ENCODE results near the gene COL17A1. TPM values are rescaled to one million over a fixed set of nuclear protein-coding genes. Genes with fewer than 3 reads are reported as not detected.

Gene COL17A1
- total RNA-seq, 4 donors from 2014 or later, result under 0.01 to 0.59 (median 0.22) TPM; not detected in 1

DNA sequence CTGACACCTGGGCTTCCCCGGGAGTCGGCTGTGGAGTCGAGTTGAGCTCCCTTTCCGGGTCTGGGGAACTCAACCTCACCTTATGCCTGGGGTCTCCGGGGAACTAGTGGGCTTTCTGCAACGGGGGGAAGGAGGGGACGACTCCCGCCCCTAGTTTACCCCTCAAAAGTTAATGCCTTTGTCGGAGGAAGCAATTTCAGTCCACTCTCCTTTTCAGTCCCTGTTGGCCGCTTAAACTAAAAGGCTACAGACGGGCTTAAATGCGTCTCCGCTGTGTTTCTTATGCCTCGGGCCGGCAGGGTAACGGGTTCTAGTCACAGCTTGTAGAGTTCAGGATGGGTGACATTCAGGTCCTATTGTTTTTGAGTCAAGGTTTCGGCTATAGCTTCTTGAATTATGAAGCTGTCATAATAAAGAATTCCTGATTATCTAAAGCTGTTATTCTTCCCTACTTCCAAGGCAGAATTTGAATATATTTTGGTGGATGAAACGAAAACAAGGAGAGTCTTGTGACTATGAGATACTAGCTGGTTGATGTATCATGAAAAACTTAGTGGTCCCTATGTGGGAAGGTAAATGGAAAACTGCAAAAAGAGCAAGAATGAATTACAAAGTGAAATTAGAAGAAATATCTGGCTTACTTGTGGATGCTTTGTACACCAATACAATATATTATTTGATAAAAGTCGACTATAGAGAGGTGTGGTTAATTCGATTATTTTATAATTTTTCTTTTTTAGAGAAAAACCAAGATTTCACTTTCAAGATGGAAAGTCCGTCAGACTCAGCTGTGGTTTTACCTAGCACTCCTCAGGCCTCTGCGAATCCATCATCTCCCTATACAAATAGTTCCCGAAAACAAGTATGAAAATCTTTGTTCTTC lies 36.8 kb upstream of the COL17A1 start:
- H3K4me3 ChIP-seq, result peak overlapping the region; percentile 40 to 87 (median 69)
- H3K27me3 ChIP-seq, result no peaks in the 10 kb centered on the region
- H3K9me3 ChIP-seq, result no peaks in the 10 kb centered on the region
- H3K27ac ChIP-seq, result peak overlapping the region; percentile 85 to 99 (median 98)
- H3K4me1 ChIP-seq, result peaks cover 0 to 28% (median 14%) of the 10 kb centered on the region in 4 donors
- peak in 1 of 2 donors; percentile 29 for DNase-seq (ENCODE audit: low spot score in 2 of 2)
- TF ChIP-seq POLR2A (IDR thresholded peaks at IDR 0.05) (no peak), EP300 (IDR thresholded peaks at IDR 0.05) (no peak), CTCF (IDR thresholded peaks at IDR 0.05) (no peak)
- peaks cover 0 to 17% (median 0%) of the 10 kb centered on the region in 3 donors for H3K36me3 ChIP-seq
- WGBS, 2 donors, result 17 to 19% methylated on average over 23 of the region's 23 CpGs

- H3K4me3 ChIP-seq, result peak within 1 kb of the TSS; percentile 40 to 87 (median 70)
- TF ChIP-seq CTCF (IDR thresholded peaks at IDR 0.05) (peak; percentile 60 to 83 (median 80)), POLR2A (IDR thresholded peaks at IDR 0.05) (peak; percentile 76 to 93), EP300 (IDR thresholded peaks at IDR 0.05) (peak; percentile 62 to 98)
- H3K27me3 ChIP-seq, result no peaks in the 10 kb centered on the region
- peaks cover 0 to 28% (median 14%) of the 10 kb centered on the region in 4 donors for H3K4me1 ChIP-seq
- peak within 1 kb of the TSS; percentile 85 to 99 (median 98) for H3K27ac ChIP-seq
- H3K9me3 ChIP-seq, result no peaks in the 10 kb centered on the region
- 0% methylated on average over 29 to 48 of the region's 67 CpGs for WGBS, 2 donors
- H3K36me3 ChIP-seq, result peaks cover 0 to 17% (median 0%) of the 10 kb centered on the region in 3 donors
- peak; percentile 95 to 96 for DNase-seq (ENCODE audit: low spot score in 2 of 2)
These were observed 36.0 kb upstream of the COL17A1 start, which contains the start of gene SFR1 for GRCh38 chr10:104121485-104122224. SFR1 (plus strand) TSS chr10:104122171; CDS start chr10:104122184, 13 bp downstream.

GRCh38 chr10:104120903-104121484 lies 35.3 kb upstream of the COL17A1 start:
- TF ChIP-seq EP300 (IDR thresholded peaks at IDR 0.05) (peak; percentile 68 to 78), CTCF (IDR thresholded peaks at IDR 0.05) (no peak), POLR2A (IDR thresholded peaks at IDR 0.05) (peak; percentile 24 to 32)
- peaks cover 0 to 28% (median 14%) of the 10 kb centered on the region in 4 donors for H3K4me1 ChIP-seq
- H3K27me3 ChIP-seq, result no peaks in the 10 kb centered on the region
- WGBS, 2 donors, result 1% methylated on average over 28 of the region's 28 CpGs
- H3K4me3 ChIP-seq, result peak overlapping the region; percentile 40 to 87 (median 70)
- no peaks in the 10 kb centered on the region for H3K9me3 ChIP-seq
- DNase-seq (ENCODE audit: low spot score in 2 of 2), result peak; percentile 91 to 97
- H3K36me3 ChIP-seq, result peaks cover 0 to 10% (median 0%) of the 10 kb centered on the region in 3 donors
- H3K27ac ChIP-seq, result peak overlapping the region; percentile 85 to 99 (median 98)

- no peaks in the 10 kb centered on the region for H3K27me3 ChIP-seq
- 37 to 50% methylated on average over 2 of the region's 2 CpGs for WGBS, 2 donors
- H3K9me3 ChIP-seq, result no peaks in the 10 kb centered on the region
- DNase-seq (ENCODE audit: low spot score in 2 of 2), result no peak
- no peak for TF ChIP-seq EP300 (IDR thresholded peaks at IDR 0.05)
- no peak for TF ChIP-seq CTCF (IDR thresholded peaks at IDR 0.05)
- no peak for TF ChIP-seq POLR2A (IDR thresholded peaks at IDR 0.05)
- peak overlapping the region; percentile 40 to 87 (median 70) for H3K4me3 ChIP-seq
- H3K27ac ChIP-seq, result peak overlapping the region; percentile 85 to 99 (median 98)
- peaks cover 0 to 6% (median 0%) of the 10 kb centered on the region in 3 donors for H3K36me3 ChIP-seq
- peaks cover 0 to 28% (median 14%) of the 10 kb centered on the region in 4 donors for H3K4me1 ChIP-seq
These were observed 34.8 kb upstream of the COL17A1 start for GRCh38 chr10:104120512-104120902.
